NCI-H146 treated with DMSO at 0.1 percent for 48 hours (cell line): ENCODE results near the gene TEDDM1.
A peak's percentile ranks its signal among the peaks of the same experiment; 100 is the strongest.

ENCODE experiments used
- DNase-seq: peaks from one replicate; lab custom pipeline; 2025; ENCODE audit not compliant: unreplicated experiment; lab: John Stamatoyannopoulos, UW

Gene TEDDM1

DNA sequence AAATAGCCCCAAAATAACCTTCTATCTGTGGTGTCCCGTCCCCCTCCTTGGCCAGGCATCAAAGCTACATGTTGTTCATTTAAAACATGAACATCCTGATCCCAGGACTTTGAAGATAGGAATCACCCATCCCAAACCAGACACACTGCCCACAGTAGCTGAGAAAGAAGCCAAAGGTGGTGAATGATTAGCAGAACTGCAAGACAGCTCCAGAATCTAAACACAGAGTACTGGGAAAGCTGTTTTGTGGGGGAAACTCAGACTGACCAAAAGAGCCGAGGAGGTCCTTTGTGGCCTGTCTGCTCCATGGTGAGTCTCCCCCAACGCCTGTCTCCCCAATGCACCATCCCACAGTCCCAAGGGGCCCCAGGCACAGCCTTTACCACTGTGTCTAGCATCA lies 7.3 kb upstream of the TEDDM1 start:
- DNase-seq, result no peak

DNA sequence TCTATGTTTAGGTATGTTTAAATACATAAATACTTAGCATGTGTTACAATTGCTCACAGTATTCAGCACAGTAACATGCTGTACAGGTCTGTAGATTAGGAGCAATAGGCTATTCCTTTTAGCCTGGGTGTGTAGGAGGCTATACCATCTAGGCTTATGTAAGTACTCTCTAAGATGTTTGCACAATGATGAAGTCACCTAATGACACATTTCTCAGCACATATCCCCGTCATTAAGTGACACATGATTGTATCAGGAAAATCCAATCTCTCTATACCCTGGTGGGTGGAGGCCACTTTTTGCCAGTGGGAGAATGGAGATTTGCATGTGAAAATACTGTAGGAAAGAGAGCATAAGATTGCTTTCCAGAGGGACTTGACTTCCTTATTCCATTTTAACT lies 5.5 kb upstream of the TEDDM1 start:
- no peak for DNase-seq

DNA sequence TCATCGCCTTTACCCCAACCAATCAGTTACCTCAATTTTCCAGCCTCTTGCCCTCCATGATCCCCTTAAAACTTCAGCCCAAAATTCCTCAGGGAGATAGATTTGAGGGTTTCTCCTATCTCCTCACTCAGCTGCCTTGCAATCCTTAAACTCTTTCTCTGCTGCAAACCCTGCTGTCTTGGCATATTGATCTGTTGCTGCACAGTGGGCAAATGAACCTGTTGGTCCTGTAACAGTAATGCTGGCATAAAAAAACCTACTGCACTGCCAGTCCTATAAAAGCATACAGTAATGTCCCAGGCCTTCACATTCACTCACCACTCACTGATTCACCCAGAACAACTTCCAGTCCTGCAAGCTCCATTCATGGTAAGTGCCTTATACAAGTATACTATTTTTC lies 5.1 kb upstream of the TEDDM1 start:
- no peak for DNase-seq

- no peak for DNase-seq
Observed at GRCh38 chr1:182404781-182405180, 4.3 kb upstream of the TEDDM1 start.

- no peak for DNase-seq
Observed at GRCh38 chr1:182397653-182398393, 2.6 kb downstream of the TEDDM1 start.

GRCh38 chr1:182395906-182396305 lies 4.6 kb downstream of the TEDDM1 start:
- DNase-seq, result no peak

DNA sequence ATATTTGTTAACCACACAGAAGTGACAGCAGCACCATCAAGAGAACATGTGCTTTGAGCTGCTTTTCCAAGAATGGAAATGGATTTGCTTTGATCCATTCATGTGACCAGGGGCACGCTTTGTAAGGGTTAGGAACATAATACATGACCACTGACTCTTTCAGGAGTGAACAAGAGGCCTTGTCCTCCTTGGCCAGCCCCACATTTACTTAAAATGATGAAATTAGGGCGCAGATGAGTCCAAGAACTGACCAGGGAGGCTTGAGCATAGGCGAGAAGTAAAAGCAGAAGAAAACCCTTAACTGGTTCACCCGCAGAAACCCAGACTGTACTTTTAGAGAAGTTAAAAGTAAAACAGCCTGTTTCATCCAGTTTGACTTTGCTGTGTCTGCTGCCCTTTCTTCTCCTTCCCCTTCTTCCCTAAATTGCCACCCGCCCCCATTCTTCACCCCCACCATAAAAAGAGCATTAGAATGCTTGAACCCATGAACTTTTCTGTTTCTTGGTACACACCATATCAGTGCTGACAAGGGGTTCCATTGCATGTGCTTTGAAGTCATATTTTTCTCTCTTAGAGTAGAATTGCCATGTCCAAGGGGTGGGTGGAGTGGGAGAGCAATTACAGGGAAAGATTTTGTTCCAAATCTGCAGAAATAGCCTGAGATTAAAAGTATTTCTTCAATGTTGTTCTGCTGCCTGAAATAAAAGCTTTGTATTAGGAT lies 6.3 kb downstream of the TEDDM1 start:
- DNase-seq, result no peak

DNA sequence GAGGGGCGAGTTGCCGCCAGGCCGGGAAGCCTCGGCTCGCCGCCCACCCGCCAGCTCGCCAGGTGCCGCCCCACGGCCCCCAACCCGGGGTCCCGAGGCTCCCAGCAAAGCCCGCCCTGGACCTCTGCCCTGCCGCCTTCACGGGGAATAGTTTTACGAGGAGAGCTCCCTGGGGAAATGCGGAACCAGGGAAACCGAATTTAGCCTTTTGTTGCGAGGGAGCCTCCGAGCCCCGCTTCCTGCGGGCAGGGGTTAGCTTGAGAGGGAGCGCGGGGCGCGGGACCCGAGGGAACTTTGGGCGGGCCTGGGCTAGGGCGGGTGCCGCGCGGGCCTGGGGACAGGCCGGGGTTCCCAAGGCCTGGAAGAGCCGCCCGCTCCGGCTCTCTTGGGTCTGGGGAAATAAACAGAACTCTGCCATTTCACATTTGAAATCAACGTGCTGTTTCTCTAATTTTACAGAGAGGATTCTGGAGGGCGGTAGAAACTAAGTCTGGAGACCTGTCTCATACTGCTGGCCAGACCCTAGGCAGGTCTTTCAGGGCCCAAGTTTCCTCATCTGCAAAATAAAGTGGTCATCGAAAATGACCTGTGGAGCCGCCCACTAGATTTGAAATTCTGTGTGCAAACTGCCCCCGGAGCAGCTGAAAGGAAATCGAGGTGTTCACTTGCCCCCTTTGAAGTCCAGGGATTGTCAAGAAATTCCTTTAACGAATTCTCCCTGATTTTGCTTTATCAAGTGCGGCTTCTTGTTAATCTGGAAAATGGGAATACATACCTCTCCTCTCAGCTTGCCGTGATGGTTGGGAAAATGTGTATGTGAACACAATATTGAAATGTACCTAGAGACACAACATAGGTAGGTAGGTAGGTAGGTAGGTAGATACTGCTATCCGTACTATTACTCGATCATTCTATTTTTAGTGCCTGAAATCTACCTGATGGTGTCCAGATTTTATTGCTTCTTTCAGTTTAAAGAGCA lies 8.1 kb downstream of the TEDDM1 start:
- DNase-seq, result peak; percentile 41

- peak; percentile 80 for DNase-seq
Observed at GRCh38 chr1:182391362-182392049, 9.0 kb downstream of the TEDDM1 start, which contains the start of gene GLUL. Gene GLUL, minus strand, starts transcription at chr1:182391790. Its CDS starts 3,053 bp downstream, at chr1:182388737.

DNA sequence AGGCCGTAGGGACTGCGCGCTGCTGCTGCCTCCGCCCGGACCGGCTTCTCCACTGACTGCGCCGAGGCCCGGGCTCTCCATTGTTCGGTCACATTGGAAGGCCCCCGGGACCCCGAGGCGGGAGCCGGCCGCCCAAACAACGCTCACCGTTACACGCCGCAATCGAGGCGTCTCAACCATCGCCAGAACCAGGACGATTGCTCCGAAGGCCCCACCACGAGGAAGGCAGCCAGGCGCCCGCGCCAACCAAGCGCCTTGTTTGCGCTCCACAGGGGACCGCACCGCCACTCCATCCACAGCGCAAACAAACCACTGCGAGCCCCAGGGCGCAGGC lies 9.5 kb downstream of the TEDDM1 start:
- DNase-seq, result no peak

DNA sequence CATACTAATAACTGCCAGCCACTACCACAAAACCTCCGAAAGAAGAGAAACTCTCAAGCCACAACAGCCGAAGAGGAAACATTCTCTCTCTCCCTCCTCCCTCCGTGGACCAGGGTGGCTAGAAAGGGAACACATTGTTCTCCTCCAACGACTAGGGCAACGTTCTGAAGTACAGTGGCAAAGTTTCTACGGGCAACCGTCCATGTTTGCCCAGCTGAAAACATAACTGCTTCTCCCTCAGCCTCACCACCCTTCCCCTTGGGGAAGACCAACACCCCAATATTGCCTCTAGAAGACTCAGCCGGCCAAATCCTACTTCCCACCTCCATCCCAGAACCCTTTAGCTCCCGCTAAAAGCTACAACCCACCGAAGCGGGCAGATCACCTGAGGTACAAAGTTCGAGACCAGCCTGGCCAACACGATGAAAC lies 10.8 kb downstream of the TEDDM1 start:
- DNase-seq, result no peak

DNA sequence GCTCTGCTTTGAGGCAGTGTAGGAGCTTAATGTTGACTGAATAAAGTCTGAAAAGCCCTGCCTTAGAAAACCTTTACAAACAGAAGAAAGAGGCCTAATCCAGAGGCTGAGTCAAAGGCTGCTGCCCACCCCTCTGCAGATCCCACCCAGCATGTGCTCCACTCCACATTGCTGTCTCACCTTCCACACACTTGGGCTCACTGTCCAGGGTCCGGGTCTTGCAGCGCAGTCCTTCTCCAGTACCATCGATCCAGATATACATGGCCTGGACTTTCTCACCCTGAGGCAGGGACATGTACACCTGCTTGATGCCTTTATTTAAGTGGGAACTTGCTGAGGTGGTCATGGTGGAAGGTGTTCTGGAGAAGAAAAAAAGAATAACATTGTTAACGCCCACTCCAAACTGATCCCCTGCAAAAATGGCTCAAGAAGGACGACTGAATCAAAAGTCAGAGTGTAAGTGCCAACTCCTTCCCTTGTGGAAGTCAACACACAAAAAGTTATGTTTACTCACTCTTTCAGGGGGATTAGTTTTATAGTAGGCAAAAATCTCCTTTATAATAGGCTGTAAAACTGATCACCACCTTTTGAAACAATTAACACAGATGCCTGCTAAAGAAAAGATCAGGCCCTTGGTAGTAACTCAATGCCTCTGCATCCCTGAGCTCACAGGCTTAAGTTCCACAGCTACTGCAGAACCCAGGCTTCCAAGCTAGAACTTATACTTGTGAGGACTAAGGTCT lies 11.9 kb downstream of the TEDDM1 start:
- DNase-seq, result no peak

GRCh38 chr1:182387566-182387965 lies 12.9 kb downstream of the TEDDM1 start:
- no peak for DNase-seq

GRCh38 chr1:182386980-182387379 lies 13.5 kb downstream of the TEDDM1 start:
- DNase-seq, result no peak

DNA sequence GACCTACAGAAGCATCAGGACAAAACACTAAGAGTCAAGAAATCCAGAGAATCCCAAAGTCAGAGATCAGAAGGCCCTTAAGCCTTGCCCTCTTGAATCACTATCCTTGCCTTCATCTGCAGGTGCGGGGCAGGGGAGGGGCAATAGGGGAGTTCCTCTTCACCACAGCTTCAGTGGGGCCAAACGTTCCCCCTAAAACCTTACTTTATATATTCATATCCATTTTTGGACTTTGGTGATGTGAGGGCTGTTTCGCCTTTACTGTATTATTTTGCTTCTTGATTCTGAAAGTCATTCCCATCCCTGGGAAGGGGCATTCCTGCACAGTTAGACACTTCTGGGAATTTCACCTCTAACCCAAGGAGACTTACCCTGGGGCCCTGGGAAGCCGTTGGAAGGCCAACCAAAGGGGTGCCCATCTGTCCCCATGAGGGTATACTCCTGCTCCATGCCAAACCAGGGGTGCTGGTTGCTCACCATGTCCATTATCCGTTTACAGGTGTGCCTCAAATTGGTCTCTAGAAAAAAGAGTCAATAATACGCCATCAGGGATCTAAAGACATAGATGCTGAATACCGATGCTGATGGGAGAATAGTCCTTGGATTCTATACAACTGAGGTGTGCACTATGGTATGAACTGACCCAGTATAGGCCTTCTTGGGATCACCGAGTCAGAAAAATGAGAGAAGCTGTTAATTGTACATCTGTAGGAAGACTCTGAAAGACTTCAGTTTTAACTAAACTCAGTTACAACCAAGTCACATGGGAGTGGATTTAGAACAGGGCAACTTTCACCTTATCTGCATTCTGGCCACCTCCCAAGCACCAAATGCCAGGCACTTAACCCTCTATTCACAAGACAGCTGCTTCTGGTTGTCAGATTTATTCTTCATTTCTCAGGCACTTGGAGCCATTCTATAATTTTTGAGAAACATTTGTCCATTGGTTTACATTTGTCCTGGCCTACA lies 14.3 kb downstream of the TEDDM1 start:
- no peak for DNase-seq

DNA sequence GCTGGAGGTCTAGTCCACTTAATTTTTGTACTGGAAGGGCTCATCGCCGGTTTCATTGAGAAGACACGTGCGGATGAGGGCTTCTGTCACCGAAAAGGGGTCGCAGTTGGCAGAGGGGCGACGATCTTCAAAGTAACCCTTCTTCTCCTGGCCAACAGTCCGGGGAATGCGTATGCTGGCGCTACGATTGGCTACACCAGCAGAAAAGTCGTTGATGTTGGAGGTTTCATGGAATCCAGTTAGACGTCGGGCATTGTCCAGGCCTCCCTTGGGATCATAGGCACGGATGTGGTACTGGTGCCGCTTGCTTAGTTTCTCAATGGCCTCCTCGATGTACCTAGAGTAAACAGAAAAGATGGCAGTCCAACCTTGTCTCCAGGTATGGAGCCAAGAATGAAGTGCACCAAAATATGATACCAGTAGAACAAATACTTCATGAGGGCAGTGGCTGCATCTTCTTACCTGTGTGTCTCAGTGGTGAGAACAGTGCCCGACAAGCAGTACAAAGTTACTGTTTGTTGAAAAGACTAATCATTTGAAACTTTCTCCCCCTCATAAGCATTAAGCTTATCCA lies 16.0 kb downstream of the TEDDM1 start:
- DNase-seq, result no peak

GRCh38 chr1:182383934-182384333 lies 16.5 kb downstream of the TEDDM1 start:
- no peak for DNase-seq

GRCh38 chr1:182383037-182383661 lies 17.3 kb downstream of the TEDDM1 start:
- DNase-seq, result no peak
